Smooth muscle cell (in vitro differentiated cells): ENCODE measurements around the gene CSGALNACT2. TPM values are rescaled to one million over a fixed set of nuclear protein-coding genes. Genes with fewer than 3 reads are reported as not detected.
"Not testable (repeated sequence)": the region's sequence is repeated elsewhere in the genome, so short reads cannot be mapped to it uniquely, and the experiment has no call there.

Source experiments
- DNase-seq: peaks from one replicate; lab custom pipeline; 2025; ENCODE audit not compliant: unreplicated experiment; lab: John Stamatoyannopoulos, UW
- H2AFZ ChIP-seq: fragments of 200-600 bp; sonication (generic); 2 replicates; pipeline ENCODE4 v1.6.0; 2016; ENCODE audit warnings: antibody characterized with exemption, low read depth, mild to moderate bottlenecking
- H3F3A ChIP-seq: fragments of 200-600 bp; sonication (generic); 2 replicates; pipeline ENCODE4 v1.6.0; 2017; ENCODE audit warnings: antibody characterized with exemption, low read depth
- H3K27ac ChIP-seq: fragments of 200-600 bp; sonication (generic); 2 replicates; pipeline ENCODE4 v1.5.1; 2016; ENCODE audit warnings: low read depth, mild to moderate bottlenecking
- H3K27me3 ChIP-seq: fragments of 200-600 bp; sonication (generic); 2 replicates; pipeline ENCODE4 v1.6.1; 2016; ENCODE audit warnings: low read depth, mild to moderate bottlenecking
- H3K36me3 ChIP-seq: fragments of 200-600 bp; sonication (generic); 2 replicates; pipeline ENCODE4 v1.5.1; 2016; ENCODE audit warnings: low read depth
- H3K4me1 ChIP-seq: fragments of 200-600 bp; sonication (generic); 2 replicates; pipeline ENCODE4 v1.5.1; 2016; ENCODE audit warnings: low read depth
- H3K4me2 ChIP-seq: fragments of 200-600 bp; sonication (generic); 2 replicates; pipeline ENCODE4 v1.6.0; 2016; ENCODE audit warnings: mild to moderate bottlenecking
- H3K4me3 ChIP-seq: fragments of 200-600 bp; sonication (generic); 2 replicates; pipeline ENCODE4 v1.5.1; 2016; ENCODE audit warnings: mild to moderate bottlenecking
- H3K79me2 ChIP-seq: fragments of 200-600 bp; sonication (generic); 2 replicates; pipeline ENCODE4 v1.6.0; 2016; ENCODE audit warnings: low read depth, mild to moderate bottlenecking
- H3K9ac ChIP-seq: fragments of 200-600 bp; sonication (generic); 2 replicates; pipeline ENCODE4 v1.6.0; 2016; ENCODE audit warnings: low read depth
- H3K9me3 ChIP-seq: fragments of 200-600 bp; sonication (generic); replicated peaks from 2 replicates; pipeline ENCODE4 v1.5.1; 2016; ENCODE audit warnings: low read depth
- H4K20me1 ChIP-seq: fragments of 200-600 bp; sonication (generic); 2 replicates; pipeline ENCODE4 v1.6.0; 2016; ENCODE audit warnings: low read depth
- CTCF ChIP-seq: fragments of 200-600 bp; sonication (generic); IDR thresholded peaks from 2 replicates; pipeline ENCODE4 v1.5.1; 2017; ENCODE audit warnings: borderline replicate concordance, mild to moderate bottlenecking, antibody characterized with exemption; ENCODE audit not compliant: insufficient read depth, poor library complexity, severe bottlenecking
- WGBS: methylation state at CpG from one replicate; pipeline ENCODE4 v1.1.7; 2016; ENCODE audit warnings: low lambda C conversion rate; 5-methylcytosine and 5-hydroxymethylcytosine counted together
- polyA plus RNA-seq: library from polyadenylated mRNA; unstranded; fragments of >200 nt; fragmentation: Nextera tagmentation; extraction: Ambion mirVana; gene quantifications from 2 replicates; pipeline ENCODE4 v1.2.1, GENCODE V29; 2016
- total RNA-seq: library from RNA; depleted of rRNA; stranded (reverse); fragments of >200 nt; gene quantifications from 2 replicates; pipeline ENCODE4 v1.2.3, GENCODE V29; 2014

The CSGALNACT2 gene
- total and polyA plus RNA-seq, 2 experiments from 2014 or later: 35.6 to 40.4 TPM

GRCh38 chr10:43090664-43091063, 47.6 kb upstream of the CSGALNACT2 start:
- Histone ChIP-seq H3K9me3 (no peaks in the 10 kb centered on the region), H3K4me2 (no peak overlapping the region), H2AFZ (no peak overlapping the region), H3K4me3 (no peak overlapping the region), H3F3A (no peaks in the 10 kb centered on the region), H3K9ac (no peak overlapping the region), H3K4me1 (no peaks in the 10 kb centered on the region), H3K27ac (no peak overlapping the region), H3K36me3 (no peaks in the 10 kb centered on the region), H3K27me3 (peaks cover 12% of the 10 kb centered on the region), H3K79me2 (no peaks in the 10 kb centered on the region), H4K20me1 (no peaks in the 10 kb centered on the region)
- 92% methylated on average over 10 of the region's 10 CpGs for WGBS
- DNase-seq: no peak
- TF ChIP-seq CTCF: no peak

- no peak for DNase-seq
- H3K27ac ChIP-seq: no peak overlapping the region
- H3K79me2 ChIP-seq: no peaks in the 10 kb centered on the region
- H3K36me3 ChIP-seq: no peaks in the 10 kb centered on the region
- 86% methylated on average over 3 of the region's 3 CpGs for WGBS
- no peaks in the 10 kb centered on the region for H3F3A ChIP-seq
- no peak for TF ChIP-seq CTCF
- peaks cover 18% of the 10 kb centered on the region for H3K27me3 ChIP-seq
- no peak overlapping the region for H2AFZ ChIP-seq
- no peak overlapping the region for H3K4me3 ChIP-seq
- H3K9me3 ChIP-seq: no peaks in the 10 kb centered on the region
- H3K4me1 ChIP-seq: no peaks in the 10 kb centered on the region
- no peak overlapping the region for H3K4me2 ChIP-seq
- H4K20me1 ChIP-seq: no peaks in the 10 kb centered on the region
- H3K9ac ChIP-seq: no peak overlapping the region
Observed at GRCh38 chr10:43091846-43092245, 46.4 kb upstream of the CSGALNACT2 start.

- no peaks in the 10 kb centered on the region for H4K20me1 ChIP-seq
- TF ChIP-seq CTCF: no peak
- no peaks in the 10 kb centered on the region for H3K4me1 ChIP-seq
- no peak for DNase-seq
- no peak overlapping the region for H3K4me2 ChIP-seq
- no peaks in the 10 kb centered on the region for H3K79me2 ChIP-seq
- no peak overlapping the region for H2AFZ ChIP-seq
- no peak overlapping the region for H3K4me3 ChIP-seq
- no peak overlapping the region for H3K9ac ChIP-seq
- H3F3A ChIP-seq: no peaks in the 10 kb centered on the region
- WGBS: 52% methylated on average over 12 of the region's 12 CpGs
- no peaks in the 10 kb centered on the region for H3K36me3 ChIP-seq
- peaks cover 29% of the 10 kb centered on the region for H3K27me3 ChIP-seq
- no peaks in the 10 kb centered on the region for H3K9me3 ChIP-seq
- H3K27ac ChIP-seq: no peak overlapping the region
Observed at GRCh38 chr10:43093423-43094076, 44.7 kb upstream of the CSGALNACT2 start.

- Histone ChIP-seq H3K9me3 (no peaks in the 10 kb centered on the region), H3K27me3 (peaks cover 32% of the 10 kb centered on the region), H3K36me3 (no peaks in the 10 kb centered on the region), H3K4me3 (no peak overlapping the region), H3F3A (no peaks in the 10 kb centered on the region), H3K4me1 (no peaks in the 10 kb centered on the region), H2AFZ (no peak overlapping the region), H3K79me2 (no peaks in the 10 kb centered on the region), H3K4me2 (no peak overlapping the region), H4K20me1 (no peaks in the 10 kb centered on the region), H3K27ac (no peak overlapping the region), H3K9ac (no peak overlapping the region)
- DNase-seq: no peak
- WGBS: 53% methylated on average over 9 of the region's 9 CpGs
- TF ChIP-seq CTCF: no peak
Observed at GRCh38 chr10:43094085-43094484, 44.2 kb upstream of the CSGALNACT2 start.

GRCh38 chr10:43099339-43099738, 38.9 kb upstream of the CSGALNACT2 start:
- not testable (repeated sequence) for DNase-seq, H3K4me1 ChIP-seq, H3F3A ChIP-seq, H3K79me2 ChIP-seq, H3K4me3 ChIP-seq, H3K4me2 ChIP-seq, H3K9ac ChIP-seq, H2AFZ ChIP-seq, H3K27ac ChIP-seq, H3K9me3 ChIP-seq, H4K20me1 ChIP-seq, H3K36me3 ChIP-seq
- H3K27me3 ChIP-seq: peaks cover 38% of the 10 kb centered on the region
- WGBS: 91% methylated on average over 6 of the region's 6 CpGs
